HG02981 (cell line): ENCODE measurements around the gene SRSF5.
"Not testable (repeated sequence)": the region's sequence is repeated elsewhere in the genome, so short reads cannot be mapped to it uniquely, and the experiment has no call there.

ENCODE experiments used
- ATAC-seq: cut with Tn5 transposase; IDR thresholded peaks from one replicate; pipeline ENCODE4 v1.9.1; 2021; ENCODE audit warnings: mild to moderate bottlenecking, moderate library complexity; ENCODE audit not compliant: unreplicated experiment

SRSF5 gene

GRCh38 chr14:69804902-69805301 lies 38.0 kb downstream of the SRSF5 start:
- no peak for ATAC-seq

- ATAC-seq = no peak
These were observed 40.2 kb downstream of the SRSF5 start for GRCh38 chr14:69807192-69807591.

GRCh38 chr14:69808919-69809808 lies 42.2 kb downstream of the SRSF5 start:
- no peak for ATAC-seq

- ATAC-seq = no peak
These were observed 44.4 kb downstream of the SRSF5 start for GRCh38 chr14:69811227-69811867.

GRCh38 chr14:69811868-69812252 lies 44.9 kb downstream of the SRSF5 start:
- ATAC-seq = no peak

- no peak for ATAC-seq
These were observed 45.8 kb downstream of the SRSF5 start for GRCh38 chr14:69812711-69813110.

GRCh38 chr14:69813346-69813745 lies 46.4 kb downstream of the SRSF5 start:
- ATAC-seq = not testable (repeated sequence)

GRCh38 chr14:69814397-69814796 lies 47.5 kb downstream of the SRSF5 start:
- ATAC-seq = no peak

- no peak for ATAC-seq
These were observed 48.6 kb downstream of the SRSF5 start for GRCh38 chr14:69815556-69815955.

- no peak for ATAC-seq
These were observed 49.3 kb downstream of the SRSF5 start for GRCh38 chr14:69816216-69816615.

- no peak for ATAC-seq
These were observed 51.8 kb downstream of the SRSF5 start for GRCh38 chr14:69818758-69819191.

- no peak for ATAC-seq
These were observed 52.7 kb downstream of the SRSF5 start for GRCh38 chr14:69819607-69820006.

GRCh38 chr14:69820991-69821390 lies 54.0 kb downstream of the SRSF5 start:
- no peak for ATAC-seq
